Left hindlimb (tissue), 1 donor: ENCODE results near the gene NCAM1.
"Not testable (repeated sequence)": the region's sequence is repeated elsewhere in the genome, so short reads cannot be mapped to it uniquely, and the experiment has no call there.

ENCODE experiments used
- DNase-seq: peaks from one replicate; pipeline ENCODE4 v3.0.0-alpha.2; 2018

The NCAM1 gene

GRCh38 chr11:112961146-112961668 is at the start of gene NCAM1:
NCAM1 (plus strand) TSS chr11:112961420.
- peak; percentile 94 for DNase-seq

DNA sequence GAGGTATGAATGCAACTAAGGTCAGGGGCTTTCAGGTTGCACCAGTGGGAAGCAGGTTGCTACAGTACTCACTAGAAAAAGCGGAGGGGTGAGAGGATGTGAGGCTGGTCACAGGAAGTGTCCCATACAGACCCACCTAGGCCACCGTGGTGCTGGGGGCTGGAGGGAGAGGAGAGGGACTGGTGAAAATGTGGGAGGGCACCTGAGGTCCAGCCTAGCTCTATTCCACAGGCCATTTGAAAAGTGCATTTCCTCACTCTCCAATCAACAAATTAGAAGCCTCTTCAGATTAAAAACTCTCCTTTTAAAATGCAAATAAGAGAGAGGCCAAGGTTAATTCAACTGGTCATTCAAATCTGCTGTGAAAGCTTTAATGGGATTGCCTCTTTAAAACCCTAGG is 38.6 kb upstream of the NCAM1 start:
- DNase-seq: no peak

DNA sequence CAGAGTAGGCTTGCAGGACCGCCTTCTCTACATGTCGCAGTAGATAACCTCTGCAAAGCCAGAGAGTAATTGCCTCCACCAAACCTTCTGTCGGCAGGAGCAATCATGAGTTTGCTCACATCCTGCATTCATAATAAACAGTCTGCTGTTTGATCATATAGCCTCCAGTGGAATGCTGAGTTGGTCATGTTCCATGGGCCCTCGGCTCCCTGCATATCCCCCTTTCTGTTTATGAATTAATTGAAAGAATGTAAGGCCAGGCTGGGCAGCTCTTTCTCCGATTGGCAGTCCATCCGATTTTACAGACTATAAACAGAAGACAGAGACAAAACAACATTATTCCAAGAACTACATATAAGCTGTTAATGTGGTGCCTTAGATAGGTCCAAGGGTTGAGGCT is 36.4 kb upstream of the NCAM1 start:
- DNase-seq: not testable (repeated sequence)

GRCh38 chr11:112925516-112926310 is 35.5 kb upstream of the NCAM1 start:
- DNase-seq: no peak

GRCh38 chr11:112928136-112928535 is 33.1 kb upstream of the NCAM1 start:
- DNase-seq: no peak

GRCh38 chr11:112929432-112929831 is 31.8 kb upstream of the NCAM1 start:
- DNase-seq: no peak

- no peak for DNase-seq
Measured at GRCh38 chr11:112931703-112932102, 29.5 kb upstream of the NCAM1 start.

DNA sequence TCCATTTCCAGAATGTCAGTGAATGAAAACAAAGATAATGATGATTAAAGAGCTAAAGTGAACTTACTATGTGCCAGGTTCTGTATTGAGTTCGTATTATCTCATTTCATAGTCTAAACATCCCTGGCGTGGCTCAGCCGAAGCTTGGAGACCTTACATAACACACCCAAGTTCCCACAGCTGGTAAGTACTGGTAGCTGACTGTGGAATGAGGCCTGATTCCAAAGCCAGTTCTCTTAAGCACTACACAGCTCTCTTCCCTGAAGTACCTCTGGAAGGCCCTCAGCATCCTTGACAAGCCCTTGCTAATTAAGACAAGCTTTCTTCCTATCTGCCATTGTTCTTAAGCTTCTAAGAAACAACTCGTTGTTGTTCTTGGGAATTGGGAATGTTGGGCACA is 28.6 kb upstream of the NCAM1 start:
- DNase-seq: no peak

DNA sequence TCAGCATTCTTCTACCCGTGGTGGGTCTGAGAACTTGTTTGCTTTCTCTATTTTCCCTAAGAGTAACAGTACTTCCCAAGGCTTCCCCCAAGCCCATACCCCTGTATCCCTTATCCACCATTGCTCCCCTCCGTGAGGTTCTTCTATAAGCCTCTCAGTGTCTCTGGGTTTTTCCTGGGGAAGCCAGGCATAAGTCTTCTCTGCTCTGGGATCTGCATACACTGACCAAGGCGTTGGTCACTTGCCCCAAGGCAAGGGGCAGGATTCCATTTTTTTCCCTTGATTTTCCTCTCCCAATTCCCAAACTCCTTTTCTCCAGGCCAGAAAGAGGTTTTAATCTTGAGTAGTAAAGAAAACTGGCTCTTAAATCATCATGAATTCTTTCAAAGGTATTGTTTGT is 27.2 kb upstream of the NCAM1 start:
- DNase-seq: no peak

- DNase-seq: peak; percentile 36
Measured at GRCh38 chr11:112941104-112941503, 20.1 kb upstream of the NCAM1 start.

GRCh38 chr11:112942966-112943643 is 18.1 kb upstream of the NCAM1 start:
- no peak for DNase-seq

- DNase-seq: no peak
Measured at GRCh38 chr11:112946866-112947265, 14.4 kb upstream of the NCAM1 start.

GRCh38 chr11:112949781-112950575 is 11.2 kb upstream of the NCAM1 start:
- no peak for DNase-seq

DNA sequence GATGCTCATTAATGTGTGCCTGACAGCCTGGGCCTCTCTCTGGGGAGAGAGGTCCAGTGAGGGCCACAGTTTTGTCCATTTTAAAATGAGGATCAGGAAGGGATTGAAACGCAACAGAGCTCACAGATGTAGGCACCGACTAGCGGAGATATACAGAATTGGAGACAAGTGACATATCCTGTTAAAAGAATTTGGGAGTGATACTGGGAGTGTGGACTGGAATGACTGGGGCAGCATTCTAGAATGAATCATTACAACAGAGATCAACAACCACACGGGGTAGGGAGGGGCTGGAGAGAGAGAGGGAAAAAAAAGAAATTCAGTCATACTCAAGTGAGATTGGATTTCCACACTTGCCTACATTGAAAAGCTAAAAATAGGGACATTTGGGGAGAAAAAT is 2.5 kb upstream of the NCAM1 start:
- DNase-seq: no peak

DNA sequence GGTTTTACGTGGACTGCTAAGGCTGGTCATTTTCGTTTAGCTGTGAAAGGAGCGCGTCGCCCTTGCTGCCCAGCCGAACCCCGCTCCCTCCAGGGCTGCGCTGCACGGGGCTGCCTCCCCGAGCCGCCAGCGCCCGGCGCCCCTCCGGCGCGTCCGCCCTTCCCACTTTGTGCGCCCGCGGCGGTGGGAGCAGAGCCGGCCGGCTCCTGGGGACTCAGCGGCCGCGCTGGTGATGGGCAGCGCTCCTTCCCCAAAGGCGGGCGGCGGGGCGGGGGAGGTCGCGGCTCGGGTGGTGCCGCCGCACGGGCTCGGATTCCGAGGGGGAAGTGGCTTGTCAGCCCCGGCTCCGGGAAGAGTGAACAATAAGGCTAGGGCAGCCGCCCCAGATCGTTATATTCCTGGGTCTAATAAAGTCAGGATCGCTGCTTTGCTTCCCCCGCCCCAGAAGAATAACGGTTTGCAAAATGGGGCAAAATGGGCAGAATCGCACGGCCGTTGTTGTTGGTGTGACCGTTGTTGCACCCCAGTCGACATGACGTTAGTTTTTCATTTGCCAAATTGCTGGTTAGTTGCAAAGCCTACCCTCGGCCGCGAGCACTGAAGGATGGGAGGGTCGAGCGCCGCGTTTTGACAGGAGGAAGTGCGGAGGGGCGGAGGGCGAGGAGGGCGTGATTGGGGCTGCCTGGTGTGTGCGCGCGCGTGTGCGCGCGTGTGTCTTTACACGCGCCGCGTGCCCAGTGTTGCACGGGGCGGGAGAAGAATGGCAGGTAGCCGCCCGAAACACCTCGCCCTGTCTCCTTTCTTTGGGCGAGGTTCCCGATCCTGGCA is 745 bp downstream of the NCAM1 start:
- DNase-seq: peak; percentile 67

GRCh38 chr11:112962579-112963367 is 1.6 kb downstream of the NCAM1 start:
- DNase-seq: peak; percentile 84

DNA sequence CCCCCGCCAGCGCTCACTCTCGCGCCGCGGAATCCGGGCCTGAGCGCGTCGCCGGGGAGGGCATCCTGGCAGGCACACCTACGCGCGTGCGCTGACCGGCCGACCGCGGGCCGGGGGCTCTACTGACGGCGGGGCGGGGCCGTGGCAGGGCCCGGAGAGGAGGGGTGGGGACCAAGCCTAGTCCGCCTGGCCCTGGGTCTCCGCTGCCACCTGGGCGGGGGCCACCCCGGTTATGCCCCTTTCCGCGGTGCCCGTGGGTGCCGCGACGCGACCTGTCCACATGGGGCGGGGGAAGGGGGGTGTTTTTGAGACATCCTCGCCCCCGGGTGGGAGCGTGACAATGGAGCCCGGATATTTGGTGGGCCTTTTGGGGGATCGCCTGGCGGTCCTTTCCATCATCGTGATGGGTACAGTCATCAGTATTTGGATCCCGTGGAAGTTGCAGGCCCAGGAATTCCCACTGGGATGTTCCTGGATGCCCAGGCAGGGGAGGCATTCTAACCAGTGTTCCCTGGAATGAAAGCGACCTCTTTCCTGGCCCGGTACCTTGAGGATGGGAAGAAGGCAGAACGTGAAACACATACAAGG is 2.2 kb downstream of the NCAM1 start:
- DNase-seq: peak; percentile 34

GRCh38 chr11:112965656-112966055 is 4.4 kb downstream of the NCAM1 start:
- DNase-seq: peak; percentile 43

DNA sequence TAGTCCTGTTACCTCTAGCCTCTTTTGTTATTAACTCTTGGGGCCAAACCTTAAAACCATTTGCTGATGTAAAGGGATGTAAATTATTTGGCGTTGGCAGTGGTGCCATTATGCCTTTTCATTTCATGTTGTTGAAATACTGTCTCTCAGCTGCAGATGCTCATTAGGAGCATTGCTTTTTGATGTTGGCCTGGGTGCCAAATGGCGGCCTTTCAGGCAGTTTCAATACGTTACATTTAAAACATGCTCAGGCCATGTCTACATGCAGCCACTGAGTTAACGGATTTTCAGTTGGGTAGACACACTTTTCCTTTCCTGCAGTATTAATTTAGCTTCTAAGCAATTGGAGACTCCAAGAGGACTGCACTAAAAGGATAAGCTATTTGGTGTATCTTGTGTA is 5.3 kb downstream of the NCAM1 start:
- no peak for DNase-seq

DNA sequence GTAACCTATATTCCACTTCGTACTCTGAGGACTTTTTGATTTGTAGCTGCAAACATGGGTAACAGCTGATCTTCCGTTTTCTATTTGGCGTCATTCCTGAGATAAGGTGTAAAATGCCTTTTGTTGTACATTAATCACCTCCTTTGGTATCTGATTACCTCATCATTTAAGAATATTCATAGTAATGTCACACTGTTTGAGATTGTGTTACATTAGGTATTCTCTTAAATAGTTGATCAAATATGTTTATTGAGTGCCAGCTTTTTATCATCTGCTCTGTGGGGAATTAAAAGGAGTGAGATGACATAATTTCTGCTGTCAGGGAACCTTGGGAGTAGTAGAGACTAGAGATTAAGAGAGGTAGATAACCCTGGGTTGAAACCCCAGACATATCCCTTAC is 5.9 kb downstream of the NCAM1 start:
- DNase-seq: no peak
